IPS-18c (cell line): ENCODE data around the gene HHAT.

Source experiments
- H3K4me3 ChIP-seq: 2 replicates; pipeline ENCODE4 v1.7.0; 2013; ENCODE audit warnings: low read depth, mild to moderate bottlenecking, low read length, moderate library complexity; ENCODE audit not compliant: insufficient read depth
- H3K9me3 ChIP-seq: one replicate; pipeline ENCODE4 v1.6.1; 2013; ENCODE audit warnings: mild to moderate bottlenecking, low read length, moderate library complexity; ENCODE audit not compliant: control insufficient read depth, insufficient read depth

The HHAT gene

GRCh38 chr1:210684466-210685294 is 356.0 kb downstream of the HHAT start:
- no peaks in the 10 kb centered on the region for H3K9me3 ChIP-seq
- no peak overlapping the region for H3K4me3 ChIP-seq

GRCh38 chr1:210685295-210685650 is 356.6 kb downstream of the HHAT start:
- Histone ChIP-seq H3K4me3 (no peak overlapping the region), H3K9me3 (no peaks in the 10 kb centered on the region)

DNA sequence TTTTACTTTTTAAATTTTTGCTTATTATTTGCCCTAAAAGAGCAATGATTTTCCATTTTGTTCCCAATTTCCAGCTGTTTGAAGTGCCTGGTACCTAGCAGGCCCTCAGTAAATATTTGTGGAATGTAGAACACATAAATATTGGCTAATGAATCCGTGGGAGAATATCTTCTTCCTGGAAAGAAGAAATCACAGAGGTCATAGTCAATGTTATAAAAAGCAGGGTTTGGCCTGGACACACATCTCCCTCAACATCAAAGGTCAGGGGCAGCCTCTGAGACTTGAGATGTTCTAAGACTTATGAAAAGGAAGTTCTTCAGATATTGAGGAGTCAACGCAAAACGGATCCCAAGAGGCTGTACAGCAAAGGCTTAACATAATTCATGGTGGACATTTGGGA is 358.1 kb downstream of the HHAT start:
- Histone ChIP-seq H3K4me3 (no peak overlapping the region), H3K9me3 (no peaks in the 10 kb centered on the region)

DNA sequence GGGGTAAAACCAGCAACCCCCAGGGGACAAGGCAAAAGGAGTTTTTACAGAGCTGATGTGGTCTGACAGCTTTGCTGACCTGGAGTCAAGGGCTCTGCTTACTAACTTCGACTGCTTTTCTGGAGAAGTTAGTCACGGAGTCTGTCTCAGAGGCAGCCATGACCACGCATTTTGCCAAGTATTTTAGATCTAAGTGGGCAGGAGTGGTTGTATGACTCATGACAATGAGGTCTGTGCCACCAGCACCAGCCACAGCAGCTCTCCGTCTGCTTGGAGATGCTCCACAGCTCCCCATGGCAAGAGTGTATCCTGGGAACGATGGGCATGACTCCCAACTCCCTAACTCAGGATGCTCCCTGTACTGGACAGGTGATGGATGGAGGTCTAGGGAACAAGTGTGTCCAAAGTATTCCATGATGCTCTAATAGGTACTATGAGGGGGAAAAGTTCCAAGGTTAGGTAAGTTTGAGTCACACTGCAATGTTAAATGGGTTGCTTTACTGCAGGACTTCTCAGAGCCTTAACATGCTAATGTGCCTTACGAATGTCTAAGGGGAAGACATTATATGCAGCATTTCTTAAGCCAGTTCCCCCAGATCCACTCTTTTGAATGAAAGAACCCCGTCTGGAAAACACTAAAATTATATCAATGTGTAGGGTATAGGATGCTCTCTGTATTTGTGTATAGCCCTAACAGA is 359.0 kb downstream of the HHAT start:
- Histone ChIP-seq H3K4me3 (no peak overlapping the region), H3K9me3 (no peaks in the 10 kb centered on the region)

DNA sequence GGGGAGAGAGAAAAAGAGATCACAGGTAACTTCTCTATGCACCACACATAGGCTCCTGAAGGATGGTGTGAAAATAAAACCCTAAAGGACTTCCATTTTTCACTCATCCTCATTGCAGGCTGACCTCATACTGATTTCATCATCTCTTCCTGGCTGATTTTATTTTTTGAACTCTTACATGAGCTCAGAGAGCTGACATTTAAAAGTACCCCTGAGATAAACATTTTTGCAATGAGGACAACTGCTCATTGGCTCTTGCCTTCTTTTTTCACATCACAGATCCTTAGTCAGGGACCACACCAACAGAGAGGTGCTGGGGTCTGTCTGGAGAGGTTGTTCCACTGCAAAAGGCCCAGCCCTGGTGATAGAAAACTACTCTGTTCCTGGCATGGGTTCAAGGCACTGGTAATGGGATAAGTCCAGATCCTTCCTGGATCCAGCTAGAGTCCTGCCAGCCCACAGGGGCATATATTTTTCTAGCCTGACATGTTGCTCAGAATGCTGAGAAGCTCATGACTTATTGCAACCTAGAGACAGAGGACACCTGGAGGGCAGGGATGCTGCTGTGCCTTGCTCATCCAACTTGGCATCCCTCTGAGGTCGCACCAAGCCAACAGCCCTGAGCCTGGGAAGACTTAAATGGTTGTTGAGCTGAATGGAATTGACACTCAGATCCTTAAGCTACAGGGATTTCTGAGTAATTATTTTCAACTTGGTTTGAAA is 360.0 kb downstream of the HHAT start:
- H3K9me3 ChIP-seq: no peaks in the 10 kb centered on the region
- H3K4me3 ChIP-seq: no peak overlapping the region

DNA sequence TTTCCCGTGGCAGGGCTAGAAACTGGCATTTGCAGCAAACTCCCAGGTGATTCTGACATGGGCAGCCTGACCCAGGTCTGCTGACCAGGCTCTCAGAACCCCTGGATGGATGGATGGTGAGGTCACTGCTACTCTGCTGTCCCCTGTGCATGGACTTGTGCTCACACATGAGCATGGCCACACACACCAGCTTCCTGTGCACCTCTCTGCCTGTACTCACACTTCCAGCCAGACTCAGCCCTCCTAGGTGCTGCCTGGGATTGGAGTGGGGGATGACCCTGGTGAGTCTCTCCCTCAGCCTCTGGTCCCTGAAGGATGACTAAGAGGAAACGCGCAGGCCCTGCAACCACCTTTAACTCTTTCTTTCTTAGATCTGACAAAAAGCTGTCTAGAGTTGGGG is 361.1 kb downstream of the HHAT start:
- H3K9me3 ChIP-seq: no peaks in the 10 kb centered on the region
- H3K4me3 ChIP-seq: no peak overlapping the region

DNA sequence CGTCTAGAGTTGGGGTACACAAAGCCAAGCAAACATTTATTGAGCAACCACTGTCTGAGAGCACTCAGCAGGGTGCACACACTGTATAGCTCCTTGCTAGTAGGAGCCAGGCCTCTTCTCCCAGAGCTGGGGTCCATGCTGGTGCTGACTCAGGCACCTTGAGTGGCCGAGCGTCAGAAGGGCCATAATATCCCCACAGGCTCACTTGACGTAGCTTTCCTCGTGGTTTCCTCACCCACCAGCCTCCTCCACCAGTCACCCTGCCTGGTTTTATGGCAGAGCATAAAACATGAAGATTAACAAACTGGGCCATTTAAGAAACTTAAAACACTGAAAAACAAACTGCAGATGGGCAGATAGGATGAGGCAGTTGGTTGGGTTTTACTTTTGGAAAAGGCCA is 361.5 kb downstream of the HHAT start:
- H3K9me3 ChIP-seq: no peaks in the 10 kb centered on the region
- no peak overlapping the region for H3K4me3 ChIP-seq

DNA sequence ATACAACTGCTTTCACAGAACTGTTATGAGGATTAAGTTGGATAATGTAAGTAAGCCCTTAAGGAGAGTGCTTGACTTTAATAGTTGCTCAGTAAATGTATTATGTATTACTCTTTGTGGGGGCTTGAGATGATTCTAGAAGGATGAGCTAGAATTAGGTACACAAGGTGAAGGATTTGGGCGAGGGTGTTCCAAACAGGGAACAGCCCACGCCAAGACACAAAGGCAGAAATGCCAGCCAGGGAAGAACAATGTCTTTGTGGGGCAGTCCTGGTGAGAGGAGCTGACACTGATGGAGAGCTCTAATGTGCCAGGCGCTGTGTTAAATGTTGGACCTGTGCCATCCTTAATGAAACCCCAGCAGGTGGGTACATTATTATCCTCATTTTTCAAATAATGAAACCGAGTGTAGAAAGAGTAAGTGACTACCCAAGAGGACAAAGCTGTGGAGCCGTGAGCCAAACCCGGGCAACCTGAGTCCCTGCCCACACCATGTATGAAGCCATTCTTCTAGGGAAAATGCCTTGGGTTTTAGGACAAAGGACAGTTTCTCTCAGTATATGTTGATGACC is 362.4 kb downstream of the HHAT start:
- no peaks in the 10 kb centered on the region for H3K9me3 ChIP-seq

GRCh38 chr1:210692796-210693195 is 364.1 kb downstream of the HHAT start:
- H3K4me3 ChIP-seq: no peak overlapping the region
- H3K9me3 ChIP-seq: no peaks in the 10 kb centered on the region

More for the DNA sequence above, 362.4 kb downstream of the HHAT start:
- H3K4me3 ChIP-seq: no peak overlapping the region

DNA sequence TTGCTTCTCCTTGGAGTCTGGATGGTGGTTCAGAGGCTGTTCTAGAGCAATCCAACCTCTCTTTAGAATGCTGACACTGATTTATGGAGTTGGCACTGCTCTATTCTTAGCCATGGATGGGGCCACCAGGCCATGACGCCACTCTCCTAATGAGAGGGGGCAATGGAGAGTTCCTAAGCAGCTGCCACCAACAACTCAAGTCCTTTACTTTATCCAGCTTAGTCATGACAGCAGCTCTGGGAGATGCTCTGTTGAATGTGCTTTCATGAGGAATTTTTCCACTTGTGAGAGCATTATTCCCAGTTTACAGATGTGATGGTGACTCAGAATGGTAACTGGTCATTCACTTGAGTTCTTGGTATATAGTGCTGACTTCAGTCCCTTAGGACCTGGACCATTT is 366.3 kb downstream of the HHAT start:
- Histone ChIP-seq H3K9me3 (no peaks in the 10 kb centered on the region), H3K4me3 (no peak overlapping the region)

- no peaks in the 10 kb centered on the region for H3K9me3 ChIP-seq
- no peak overlapping the region for H3K4me3 ChIP-seq
Measured at GRCh38 chr1:210696709-210697108, 368.0 kb downstream of the HHAT start.

DNA sequence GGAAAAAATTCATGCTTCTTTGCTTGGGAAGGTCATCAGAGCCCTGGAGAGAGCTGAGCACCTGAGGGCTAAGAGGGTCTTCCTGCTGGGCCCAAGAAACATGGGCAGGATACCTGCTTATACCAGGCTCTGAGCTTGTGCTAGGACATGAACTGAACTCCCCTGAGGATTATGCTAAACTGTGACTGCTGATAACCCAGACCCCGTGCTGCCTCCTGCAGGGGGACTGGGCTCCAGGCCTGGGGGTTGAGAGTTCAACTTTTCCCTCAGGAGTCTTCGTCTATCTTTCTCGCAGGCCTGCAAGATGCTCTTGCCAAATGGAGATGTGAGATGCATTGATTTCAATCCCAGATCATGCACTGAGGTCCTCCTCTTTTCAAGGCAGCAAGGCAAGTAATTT is 368.5 kb downstream of the HHAT start:
- no peaks in the 10 kb centered on the region for H3K9me3 ChIP-seq
- H3K4me3 ChIP-seq: no peak overlapping the region

GRCh38 chr1:210698661-210699060 is 370.0 kb downstream of the HHAT start:
- no peaks in the 10 kb centered on the region for H3K9me3 ChIP-seq

GRCh38 chr1:210700083-210700482 is 371.4 kb downstream of the HHAT start:
- H3K4me3 ChIP-seq: no peak overlapping the region

More at GRCh38 chr1:210698661-210699060, 370.0 kb downstream of the HHAT start:
- H3K4me3 ChIP-seq: no peak overlapping the region

DNA sequence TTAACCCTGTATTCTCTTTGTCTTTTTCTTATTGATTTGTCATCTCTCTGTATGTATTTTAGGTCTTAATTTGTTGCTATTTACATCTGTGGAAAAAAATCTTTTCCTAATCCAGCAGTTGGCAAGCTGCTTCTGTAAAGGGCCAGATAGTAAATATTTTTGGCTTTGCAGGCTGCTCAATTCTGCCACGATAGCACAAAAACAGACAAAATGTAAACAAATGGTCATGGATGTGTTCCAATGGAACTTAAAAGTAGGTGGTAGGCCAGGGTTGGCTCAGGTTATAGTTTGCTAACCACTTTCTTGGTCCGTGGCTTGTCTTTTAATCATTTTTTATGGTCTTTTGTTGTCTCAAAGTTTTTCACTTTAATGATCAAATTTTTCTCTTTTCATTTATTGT is 371.8 kb downstream of the HHAT start:
- Histone ChIP-seq H3K4me3 (no peak overlapping the region), H3K9me3 (no peaks in the 10 kb centered on the region)

More at GRCh38 chr1:210700083-210700482, 371.4 kb downstream of the HHAT start:
- no peaks in the 10 kb centered on the region for H3K9me3 ChIP-seq

GRCh38 chr1:210702506-210702905 is 373.8 kb downstream of the HHAT start:
- Histone ChIP-seq H3K9me3 (no peaks in the 10 kb centered on the region), H3K4me3 (no peak overlapping the region)

DNA sequence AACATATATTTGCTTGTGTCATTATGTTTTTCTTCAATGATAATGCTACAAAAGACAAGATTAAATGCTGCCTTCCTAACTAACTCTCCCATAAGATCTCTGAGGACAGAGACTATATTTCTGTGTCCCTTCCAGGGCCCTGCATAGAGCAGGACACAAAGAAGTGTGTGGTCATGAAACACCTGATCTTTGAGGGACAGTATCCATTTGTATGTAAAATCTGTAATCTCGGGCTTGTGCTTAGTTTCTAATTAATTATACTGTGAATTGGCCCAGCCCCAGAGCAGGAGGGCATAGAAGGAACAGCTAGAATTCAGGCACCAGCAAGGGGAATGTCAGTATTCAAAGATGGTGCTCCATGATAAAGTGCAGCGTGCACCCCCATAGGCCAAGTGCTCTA is 374.9 kb downstream of the HHAT start:
- Histone ChIP-seq H3K4me3 (no peak overlapping the region), H3K9me3 (no peaks in the 10 kb centered on the region)

- Histone ChIP-seq H3K4me3 (no peak overlapping the region), H3K9me3 (no peaks in the 10 kb centered on the region)
Measured at GRCh38 chr1:210705086-210705485, 376.4 kb downstream of the HHAT start.
